ENCODE measurements around the gene MALSU1.
"Not testable (repeated sequence)": the region's sequence is repeated elsewhere in the genome, so short reads cannot be mapped to it uniquely, and the experiment has no call there.

Gene MALSU1

DNA sequence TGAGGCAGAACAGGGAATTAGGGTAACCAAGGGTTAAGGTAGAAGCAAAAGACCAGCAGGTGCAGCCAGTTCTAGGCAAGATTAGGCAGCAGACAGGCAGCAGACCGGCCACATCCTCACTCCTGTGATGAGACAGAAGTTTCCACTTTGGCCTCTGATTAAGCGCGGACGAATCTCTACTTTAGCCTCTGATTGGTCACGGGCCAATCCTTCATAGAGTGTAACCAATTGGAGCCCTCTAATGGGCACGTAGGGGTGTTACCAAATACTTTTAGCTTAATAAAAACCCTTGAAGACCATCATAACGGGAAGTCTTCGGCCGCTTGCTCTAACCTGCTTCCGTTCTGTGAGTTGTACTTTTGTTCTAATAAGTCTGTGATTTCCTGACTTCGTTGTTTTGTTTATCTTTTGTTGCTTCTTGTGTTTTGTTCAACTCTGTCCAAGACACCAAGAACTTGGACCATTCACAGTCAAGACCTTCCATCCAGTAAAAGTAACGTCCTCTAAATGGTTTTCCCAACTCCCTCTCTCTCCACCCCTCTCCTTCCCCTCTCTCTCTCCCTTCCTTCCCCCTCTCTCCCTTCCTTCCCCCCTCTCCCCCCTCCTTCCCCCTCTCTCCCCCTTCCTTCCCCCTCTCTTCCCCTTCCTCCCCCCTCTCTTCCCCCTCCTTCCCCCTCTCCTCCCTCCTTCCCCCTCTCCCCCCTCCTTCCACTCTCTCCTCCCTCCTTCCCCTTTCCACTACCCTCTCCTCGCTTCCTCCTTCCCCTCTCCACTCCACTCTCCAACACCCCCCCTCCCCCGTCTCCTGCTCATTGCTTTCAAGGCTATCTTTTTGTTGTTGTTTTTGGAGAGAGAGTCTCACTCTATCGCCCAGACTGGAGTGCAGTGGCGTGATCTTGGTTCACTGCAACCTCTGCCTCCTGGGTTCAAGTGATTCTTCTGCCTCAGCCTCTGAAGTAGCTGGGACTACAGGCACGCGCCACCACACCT lies 13.2 kb upstream of the MALSU1 start:
- no peak for DNase-seq (ENCODE audit: low spot score)

DNA sequence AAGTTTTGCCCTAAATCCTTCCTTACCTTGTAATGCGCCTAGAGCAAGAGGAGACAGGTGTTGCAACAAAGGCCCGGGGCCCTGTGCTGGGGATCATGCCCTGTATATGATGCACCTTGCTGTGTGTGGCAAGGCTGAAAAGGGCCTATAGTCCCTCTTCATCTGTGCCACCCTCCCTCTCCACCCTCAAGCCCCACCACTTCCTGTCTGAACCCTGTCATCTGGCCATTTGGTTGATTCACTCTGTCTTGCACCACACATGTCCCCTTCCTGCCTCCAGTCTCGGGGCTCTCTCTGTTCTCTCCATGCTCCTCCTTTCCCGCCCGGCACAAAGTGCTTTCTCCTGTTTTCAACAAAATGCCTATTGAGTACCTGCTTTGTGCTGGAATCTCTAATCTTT lies 11.5 kb upstream of the MALSU1 start:
- DNase-seq (ENCODE audit: low spot score) = no peak

DNA sequence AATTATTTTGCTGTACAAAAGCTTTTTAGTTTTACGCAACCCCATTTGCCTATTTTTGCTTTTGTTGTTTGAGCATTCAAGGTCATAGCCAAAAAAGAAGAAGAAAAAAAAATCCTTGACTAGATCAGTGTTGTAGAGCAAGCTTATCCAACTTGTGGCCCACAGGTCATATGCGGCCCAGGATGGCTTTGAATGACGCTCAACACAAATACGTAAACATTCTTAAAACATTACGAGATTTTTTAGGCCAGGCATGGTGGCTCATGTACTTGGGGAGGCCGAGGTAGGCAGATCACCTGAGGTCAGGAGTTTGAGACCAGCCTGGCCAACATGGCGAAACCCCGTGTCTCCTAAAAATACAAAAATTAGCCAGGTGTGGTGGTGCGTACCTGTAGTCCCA lies 8.1 kb upstream of the MALSU1 start:
- no peak for DNase-seq (ENCODE audit: low spot score)

DNA sequence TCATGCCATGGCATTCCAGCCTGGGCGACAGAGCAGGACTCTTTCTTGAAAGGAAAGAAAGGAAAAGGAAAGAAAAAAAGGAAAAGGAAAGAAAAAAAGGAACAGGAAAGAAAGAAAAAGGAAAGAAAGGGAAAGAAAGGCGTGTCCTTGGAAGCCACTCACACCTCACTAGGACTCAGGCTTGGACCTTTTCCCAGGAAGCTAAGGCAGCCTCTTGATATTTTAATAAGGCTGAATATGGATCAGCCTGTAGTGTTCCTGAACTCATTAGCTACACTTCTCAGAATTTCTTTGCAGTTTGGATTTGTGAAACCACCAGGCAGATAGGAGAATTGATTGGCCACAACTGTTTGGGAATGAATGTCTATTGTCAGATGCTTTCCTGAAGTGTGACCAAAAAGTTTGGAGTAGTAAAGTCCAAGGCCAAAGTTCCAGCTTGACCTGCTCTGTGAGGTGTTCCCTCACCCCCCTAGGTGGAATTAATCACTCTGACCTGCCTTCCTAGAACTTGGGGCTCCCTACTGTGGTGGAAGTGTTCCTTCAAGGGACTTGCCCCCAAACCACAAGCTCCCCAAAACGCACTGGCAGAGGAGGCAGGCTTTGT lies 7.1 kb upstream of the MALSU1 start:
- DNase-seq (ENCODE audit: low spot score) = no peak

DNA sequence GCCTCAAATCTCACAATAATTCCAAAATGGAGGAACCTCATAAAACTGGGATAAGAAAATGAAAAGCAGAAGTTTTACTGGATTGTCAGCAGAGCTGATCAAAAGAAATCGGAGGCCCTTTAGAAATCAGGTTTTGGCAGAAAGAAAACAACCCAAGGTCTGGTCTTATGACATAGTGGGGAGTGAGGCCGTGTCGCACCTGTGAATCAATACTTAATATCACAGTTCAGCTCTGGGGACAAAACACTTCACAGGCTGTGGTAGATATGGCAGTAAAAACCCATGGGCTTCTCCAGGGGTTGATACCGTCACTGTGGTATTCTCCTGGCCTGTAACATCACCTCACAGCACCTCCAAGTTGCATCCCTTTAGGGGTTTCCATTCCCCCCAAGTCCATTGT lies 6.5 kb upstream of the MALSU1 start:
- DNase-seq (ENCODE audit: low spot score) = no peak

DNA sequence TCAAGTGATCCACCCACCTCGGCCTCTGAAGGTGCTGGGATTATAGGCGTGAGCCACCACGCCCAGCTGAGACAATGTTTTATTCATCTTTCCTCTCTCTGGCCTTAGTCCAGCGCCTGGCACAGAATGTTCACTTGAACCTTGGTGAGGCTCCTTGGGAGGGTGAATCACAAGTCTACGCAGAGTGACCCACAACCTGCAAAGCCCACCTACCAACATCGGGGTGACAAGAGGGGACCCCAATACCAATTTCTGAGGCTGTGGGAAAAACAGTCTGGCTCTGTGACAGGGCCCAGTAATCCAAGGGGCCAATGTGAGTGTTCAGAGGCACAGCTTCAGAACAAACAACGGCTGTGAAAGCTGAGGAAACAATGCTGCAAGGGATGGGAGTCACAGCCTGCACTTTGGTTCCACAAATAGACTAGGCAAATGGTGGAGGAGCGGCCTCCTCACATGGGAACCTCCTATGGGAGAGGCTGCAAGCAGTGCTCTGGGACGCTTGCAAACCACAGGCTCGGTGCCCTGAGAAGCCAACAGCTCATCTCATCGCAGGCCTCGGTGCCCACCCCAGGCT lies 5.6 kb upstream of the MALSU1 start:
- no peak for DNase-seq (ENCODE audit: low spot score)

DNA sequence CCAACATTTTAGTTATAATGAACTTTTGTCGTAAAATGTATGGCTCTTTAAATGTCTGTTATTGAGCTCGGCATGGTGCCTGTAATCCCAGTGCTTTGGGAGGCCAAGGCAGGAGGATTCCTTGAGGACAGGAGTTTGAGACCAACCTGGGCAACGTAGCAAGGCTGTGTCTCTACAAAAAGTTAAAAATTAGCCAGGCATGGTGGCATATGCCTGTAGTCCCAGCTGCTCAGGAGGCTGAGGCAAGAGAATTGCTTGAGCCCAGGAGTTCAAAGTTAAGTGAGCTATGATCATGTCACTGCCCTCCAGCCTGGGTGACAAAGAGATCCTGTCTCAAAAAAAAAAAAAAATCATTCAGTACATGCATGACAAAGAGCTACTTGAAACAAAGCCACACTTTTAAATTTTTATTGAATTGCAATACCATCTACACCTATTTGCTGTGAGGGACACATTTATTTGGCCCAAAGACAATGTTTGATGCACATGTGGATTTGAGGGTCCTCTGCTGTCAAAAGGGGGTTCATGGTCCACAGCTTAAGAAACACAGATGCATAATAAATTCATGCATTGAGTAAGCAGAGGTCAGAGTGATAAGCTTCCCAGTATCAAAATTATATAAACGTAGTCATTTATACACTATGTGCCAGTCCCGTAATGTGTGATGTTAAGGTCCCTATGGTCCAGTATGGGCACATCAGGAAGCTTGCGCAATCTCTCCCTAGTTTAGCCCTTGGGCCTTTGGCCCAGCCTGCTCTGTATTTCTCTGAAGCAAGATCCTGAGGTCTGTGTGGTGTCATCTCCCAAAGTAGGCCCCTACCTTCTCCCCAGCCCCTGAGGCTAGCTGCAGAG lies 4.4 kb upstream of the MALSU1 start:
- DNase-seq (ENCODE audit: low spot score) = no peak

DNA sequence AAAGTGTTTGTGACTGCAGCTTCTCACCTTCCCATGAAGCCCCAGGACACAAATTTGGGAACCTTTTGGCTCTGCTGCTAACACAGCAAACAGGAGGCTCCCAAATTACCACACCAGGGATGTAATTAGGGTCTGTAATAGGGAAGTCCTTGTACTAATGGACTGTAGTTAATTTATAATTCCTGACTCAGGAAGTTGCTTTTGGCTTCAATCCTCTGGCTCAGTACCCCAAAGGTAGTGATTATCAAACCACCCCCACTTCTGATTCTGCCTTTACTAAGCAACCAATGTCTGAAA lies 3.8 kb upstream of the MALSU1 start:
- no peak for DNase-seq (ENCODE audit: low spot score)

DNA sequence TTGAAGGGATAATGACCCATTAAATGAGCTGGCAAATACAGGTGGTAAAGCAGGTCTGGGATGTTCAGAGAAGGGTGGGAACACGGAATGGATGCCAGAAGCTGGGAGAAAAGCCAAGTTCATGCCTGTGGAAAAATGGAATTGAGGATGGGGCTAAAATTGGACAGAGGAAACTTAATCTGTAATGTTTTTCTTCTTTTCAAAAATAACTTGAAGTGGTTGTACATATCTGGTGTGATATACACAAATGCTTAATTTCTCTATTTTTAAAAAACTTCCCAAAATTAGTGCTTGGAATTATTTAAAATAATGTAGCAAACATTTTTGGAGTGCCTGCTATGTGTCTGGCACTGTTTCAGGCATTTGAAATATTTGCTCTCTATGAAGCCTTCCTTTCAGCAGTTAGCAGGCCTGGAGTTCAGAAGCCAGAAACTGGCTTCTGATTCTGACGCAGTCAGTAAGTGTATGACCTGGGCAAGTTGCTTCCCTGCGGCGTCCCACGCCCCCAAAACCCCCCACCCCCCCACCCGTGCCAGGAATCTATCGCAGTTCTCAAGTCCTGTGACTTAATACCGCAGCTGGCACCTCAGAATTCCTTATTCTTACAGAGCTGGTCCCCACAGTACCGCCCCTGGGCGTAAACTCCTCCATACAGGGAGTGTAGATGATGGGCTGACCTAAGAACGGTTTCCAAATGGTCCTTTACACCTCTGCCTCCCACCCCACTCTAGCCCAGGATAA lies 828 bp upstream of the MALSU1 start:
- no peak for DNase-seq (ENCODE audit: low spot score)

DNA sequence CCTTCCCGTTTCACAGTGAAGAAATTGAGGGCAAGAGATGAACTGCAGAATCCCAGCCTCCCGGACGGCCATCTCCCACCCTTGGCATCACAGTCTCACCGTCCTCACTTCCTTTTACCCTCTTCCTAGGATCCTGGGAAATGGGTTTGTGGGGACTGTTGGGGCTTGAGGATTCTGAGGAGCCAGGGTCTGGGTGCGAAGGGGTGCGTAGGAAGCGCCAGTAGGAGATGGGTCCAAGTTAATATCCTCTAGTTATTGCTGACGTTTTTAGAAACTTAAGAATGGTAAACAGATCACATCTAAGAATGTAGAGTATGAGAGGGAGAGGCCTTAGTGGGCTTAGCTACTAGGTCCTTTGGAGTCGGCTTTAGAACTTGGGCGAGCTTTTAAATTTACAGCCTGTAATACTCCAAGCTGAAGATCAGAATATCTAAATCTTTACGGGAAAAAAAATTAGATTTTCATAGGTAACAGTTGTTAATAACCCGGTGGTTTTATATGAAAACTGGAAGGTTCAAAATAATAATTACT lies 696 bp downstream of the MALSU1 start:
- no peak for DNase-seq (ENCODE audit: low spot score)

DNA sequence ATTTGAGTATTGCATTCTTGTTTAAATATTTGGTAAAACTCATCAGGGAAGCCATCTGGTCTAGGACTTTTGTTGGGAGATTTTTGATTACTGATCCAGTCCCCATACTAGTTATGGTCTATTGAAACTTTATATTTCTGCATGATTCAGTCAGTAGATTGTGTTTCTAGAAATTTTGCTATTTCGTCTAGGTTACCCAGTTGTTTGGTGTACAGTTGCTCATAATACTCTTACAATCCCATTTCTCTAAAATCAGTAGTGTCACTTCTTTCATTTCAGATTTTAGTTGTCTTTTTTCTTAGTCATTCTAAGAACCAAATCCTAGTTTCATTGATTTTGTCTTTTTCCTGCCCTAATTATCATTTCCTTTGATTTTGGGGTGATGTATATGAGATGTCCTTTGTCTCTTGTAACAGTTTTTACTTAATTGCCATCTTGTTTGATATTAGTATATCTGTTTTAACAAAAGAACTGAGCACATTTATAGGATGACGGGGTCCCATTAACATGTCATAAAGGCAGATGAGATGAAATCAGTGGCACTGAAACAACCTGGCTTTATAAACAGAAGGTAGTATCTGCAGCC lies 7.9 kb downstream of the MALSU1 start:
- no peak for DNase-seq (ENCODE audit: low spot score)

DNA sequence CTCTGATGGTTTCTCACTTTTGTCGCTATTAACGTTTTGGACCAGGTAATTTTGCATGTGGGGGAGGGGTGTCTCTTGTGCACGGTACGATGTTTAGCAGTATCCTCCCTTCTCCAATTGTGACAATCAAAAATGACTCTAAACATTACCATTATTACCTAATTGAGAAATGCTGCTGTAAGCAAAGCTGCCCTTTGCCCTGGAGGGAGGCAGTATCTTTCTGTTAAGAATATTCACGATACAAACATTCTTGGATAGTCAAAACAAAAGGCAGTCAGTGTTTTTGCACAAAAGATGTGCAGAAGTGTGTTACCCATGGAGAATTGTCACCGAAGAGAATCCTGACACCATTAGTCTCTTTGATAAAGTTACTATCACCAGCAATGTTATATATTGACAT lies 9.6 kb downstream of the MALSU1 start:
- no peak for DNase-seq (ENCODE audit: low spot score)

DNA sequence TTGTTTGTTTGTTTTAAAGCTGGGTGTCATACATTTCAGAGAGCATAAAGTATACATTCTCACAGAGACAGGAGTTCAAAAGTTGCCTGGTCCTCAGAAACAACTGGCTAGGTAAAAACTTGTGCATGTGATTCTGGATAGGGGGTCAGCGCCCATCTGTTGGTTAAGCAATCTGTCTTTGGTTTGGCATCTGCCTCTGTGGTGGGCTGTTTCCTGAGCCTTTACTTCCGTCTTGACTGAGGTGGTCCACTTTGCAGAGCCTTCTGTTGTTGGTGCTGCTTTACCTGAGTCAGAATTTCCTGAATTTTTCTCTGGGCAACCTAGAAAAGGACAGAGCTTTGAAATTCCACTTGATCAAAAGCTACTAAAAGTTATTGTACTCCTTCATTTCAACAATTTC lies 13.0 kb downstream of the MALSU1 start:
- not testable (repeated sequence) for DNase-seq (ENCODE audit: low spot score)

DNA sequence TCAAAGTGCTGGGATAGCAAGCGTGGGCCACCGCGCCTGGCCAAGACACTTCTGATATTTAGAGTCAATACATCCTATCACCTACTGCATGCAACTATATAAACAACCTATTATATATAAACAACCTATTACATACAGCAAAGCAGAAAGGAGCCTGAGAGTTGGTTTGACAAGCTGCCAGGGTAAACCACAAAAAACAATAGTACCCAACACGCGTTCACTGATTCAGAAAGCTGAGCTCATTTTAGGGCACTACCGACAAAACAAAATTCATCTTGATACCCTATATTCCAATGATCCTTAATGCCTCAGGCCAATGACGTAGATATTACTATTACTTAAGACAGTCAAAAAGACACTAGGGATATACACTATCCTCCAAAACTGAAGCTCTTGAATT lies 16.2 kb downstream of the MALSU1 start:
- DNase-seq (ENCODE audit: low spot score) = no peak

DNA sequence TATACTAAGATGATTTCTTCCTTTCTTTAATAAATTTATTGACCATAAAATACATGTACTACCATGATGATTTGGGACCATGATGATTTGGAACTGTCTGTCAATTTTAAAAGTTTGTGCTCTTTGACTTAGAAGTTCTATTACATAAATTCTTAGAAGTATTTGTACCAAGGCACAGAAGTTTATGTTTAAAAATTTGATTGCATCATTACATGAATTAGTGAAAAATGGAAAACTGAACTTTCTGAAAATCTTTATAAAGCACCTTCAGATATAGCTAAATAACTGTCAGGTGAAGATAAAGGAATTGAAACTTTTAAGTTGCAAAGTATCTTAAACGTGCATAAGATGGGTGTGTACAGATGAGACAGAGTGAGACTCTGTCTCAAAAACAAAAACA lies 32.0 kb downstream of the MALSU1 start:
- DNase-seq (ENCODE audit: low spot score) = no peak

DNA sequence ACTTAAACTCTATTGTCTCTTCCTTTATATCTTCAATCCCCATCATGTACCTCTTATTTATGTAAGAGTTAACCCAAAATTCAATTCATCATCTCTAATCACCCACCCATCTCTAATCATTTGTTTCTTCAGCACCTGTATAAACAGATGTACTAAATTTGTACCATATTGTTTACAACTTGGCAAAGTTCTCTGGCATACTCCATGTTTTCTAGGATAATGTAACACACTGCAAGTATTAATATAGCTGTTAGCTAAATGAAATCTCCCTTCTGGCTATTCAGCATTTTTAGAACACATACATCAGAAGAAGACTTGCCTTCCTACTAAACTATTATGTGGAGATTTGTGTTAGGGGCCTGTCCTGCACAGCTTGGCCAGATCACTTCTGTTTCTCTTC lies 33.1 kb downstream of the MALSU1 start:
- DNase-seq (ENCODE audit: low spot score) = no peak

DNA sequence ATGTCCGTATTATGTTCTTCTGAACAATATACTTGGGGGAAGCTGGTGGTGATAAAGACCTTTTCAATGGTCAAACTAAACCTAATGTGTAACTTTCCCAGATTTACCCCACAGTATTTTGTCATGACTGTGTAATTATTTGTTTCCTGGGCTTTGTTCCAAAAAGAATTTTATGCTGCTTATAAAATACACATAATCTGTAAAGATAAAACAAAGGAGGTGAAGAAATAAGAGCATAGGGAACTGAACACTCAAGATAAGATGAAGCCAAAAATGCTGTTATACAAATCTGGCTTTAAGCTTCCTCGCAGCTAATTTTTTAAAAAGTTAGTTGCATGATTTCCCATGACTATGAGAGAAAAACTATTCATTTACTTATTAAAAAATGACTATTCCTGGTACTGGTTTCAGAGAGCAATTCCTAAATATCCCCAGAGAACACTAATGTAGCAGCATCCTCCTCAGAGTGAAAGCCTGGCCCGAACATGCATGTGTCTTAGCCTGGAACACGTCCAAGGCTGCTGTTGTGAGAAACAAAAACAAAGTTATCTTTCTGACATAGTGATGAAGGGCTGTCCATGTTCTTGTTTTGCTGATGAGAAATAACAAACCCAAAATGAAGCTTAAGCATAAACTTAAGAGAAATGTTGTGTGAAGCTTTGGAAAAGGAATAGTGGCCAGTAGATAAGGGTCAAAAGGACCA lies 33.9 kb downstream of the MALSU1 start:
- no peak for DNase-seq (ENCODE audit: low spot score)

DNA sequence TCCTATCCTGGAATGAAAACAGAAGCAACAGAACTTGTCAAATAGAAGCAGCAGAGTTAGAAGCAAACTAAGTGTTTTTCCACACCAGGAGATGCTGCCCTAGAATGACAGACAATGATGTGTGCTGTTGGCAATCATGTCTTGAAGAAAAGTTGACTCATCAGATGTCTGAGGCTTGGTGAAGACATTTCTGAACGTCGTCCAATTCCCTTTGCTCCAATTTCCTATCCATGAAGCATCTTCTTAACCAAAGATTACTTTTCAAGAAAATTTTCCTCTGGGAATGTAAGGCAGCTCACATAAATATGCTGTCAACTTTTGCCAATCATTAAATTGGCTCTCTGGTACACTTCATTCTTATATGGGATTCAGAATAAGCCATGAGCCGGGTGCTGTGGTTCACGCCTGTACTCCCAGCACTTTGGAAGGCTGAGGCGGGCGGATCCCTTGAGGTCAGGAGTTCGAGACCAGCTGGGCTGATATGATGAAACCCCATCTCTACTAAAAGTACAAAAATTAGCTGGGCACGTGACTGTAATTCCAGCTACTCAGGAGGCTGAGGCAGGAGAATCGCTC lies 34.6 kb downstream of the MALSU1 start:
- DNase-seq (ENCODE audit: low spot score) = no peak

DNA sequence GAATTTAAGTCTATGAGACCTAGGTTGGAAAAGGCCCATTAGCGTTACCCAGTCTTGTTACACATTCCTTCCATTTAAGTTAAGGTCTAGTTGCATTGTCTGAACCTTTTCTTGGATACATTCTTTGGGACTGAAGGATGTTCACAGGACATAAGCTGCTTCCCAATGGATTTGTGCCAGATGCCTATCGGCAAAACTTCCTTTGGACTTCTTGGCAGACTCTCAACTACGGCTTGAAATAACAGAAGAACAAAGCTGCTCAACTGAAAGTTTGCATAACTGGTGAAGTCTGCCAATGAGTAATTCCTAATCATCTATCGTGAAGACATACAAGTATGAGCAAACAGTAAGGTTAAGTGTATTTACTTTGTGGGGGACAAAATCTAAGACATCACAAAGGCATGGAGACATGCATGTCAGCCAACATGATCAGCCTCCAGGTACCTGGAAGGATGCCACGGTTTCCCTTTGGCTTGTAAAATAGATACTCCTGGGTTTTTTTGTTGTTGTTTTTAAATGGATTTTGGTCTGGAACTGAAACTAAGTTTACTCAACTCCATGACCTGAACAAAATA lies 35.4 kb downstream of the MALSU1 start:
- DNase-seq (ENCODE audit: low spot score) = no peak

DNA sequence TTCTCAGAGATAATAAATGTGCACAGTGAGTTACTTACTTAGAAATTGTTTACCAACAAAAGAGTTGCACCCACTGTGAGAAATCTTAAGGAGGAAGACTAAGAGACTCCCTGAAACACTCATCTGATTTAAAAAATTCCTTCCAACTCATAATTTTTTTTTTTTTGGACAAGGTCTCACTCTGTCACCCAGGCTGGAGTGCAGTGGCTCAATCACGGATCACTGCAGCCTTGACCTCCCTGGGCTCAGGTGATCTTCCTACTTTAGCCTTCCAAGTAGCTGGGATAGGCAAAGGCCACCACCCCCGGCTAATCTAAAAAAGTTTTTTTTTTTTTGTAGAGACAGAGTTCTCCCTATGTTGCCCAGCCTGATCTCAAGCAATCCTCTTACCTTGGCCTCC lies 36.0 kb downstream of the MALSU1 start:
- no peak for DNase-seq (ENCODE audit: low spot score)

Data from putamen (tissue), 1 donor.